Trophoblast cell (in vitro differentiated cells and primary cell): ENCODE measurements around the gene TSR1.

Source experiments
- DNase-seq, 2 donors: peaks; one replicate each; pipeline ENCODE4 v3.0.0-alpha.2; 2016
- H2AFZ ChIP-seq: 2 replicates; pipeline ENCODE4 v1.6.1; 2013; ENCODE audit warnings: low read length, moderate library complexity, mild to moderate bottlenecking; ENCODE audit not compliant: insufficient read depth, poor library complexity
- H2AK5ac ChIP-seq: 2 replicates; pipeline ENCODE4 v1.6.1; 2013; ENCODE audit warnings: mild to moderate bottlenecking, low read length
- H2BK120ac ChIP-seq: 2 replicates; pipeline ENCODE4 v1.6.1; 2013; ENCODE audit warnings: low read length, mild to moderate bottlenecking, moderate library complexity; ENCODE audit not compliant: insufficient read depth, poor library complexity
- H2BK12ac ChIP-seq: 2 replicates; pipeline ENCODE4 v1.6.1; 2013; ENCODE audit warnings: mild to moderate bottlenecking, low read length, moderate library complexity
- H2BK5ac ChIP-seq: 2 replicates; pipeline ENCODE4 v1.6.1; 2013; ENCODE audit warnings: low read length, low read depth, moderate library complexity, mild to moderate bottlenecking; ENCODE audit not compliant: poor library complexity
- H3K14ac ChIP-seq: 2 replicates; pipeline ENCODE4 v1.6.1; 2013; ENCODE audit warnings: mild to moderate bottlenecking, low read length
- H3K18ac ChIP-seq: 2 replicates; pipeline ENCODE4 v1.6.1; 2013; ENCODE audit warnings: mild to moderate bottlenecking, low read length
- H3K23ac ChIP-seq: 2 replicates; pipeline ENCODE4 v1.6.1; 2013; ENCODE audit warnings: low read length
- H3K27ac ChIP-seq: 2 replicates; pipeline ENCODE4 v1.5.1; 2013; ENCODE audit warnings: low read depth, mild to moderate bottlenecking, inconsistent platforms, low read length, moderate library complexity
- H3K27me3 ChIP-seq: 2 replicates; pipeline ENCODE4 v1.6.1; 2013; ENCODE audit warnings: inconsistent platforms, mild to moderate bottlenecking, low read length, moderate library complexity; ENCODE audit not compliant: insufficient read depth
- H3K36me3 ChIP-seq, 2 experiments: 1 replicate in 1 of 2; 2 replicates in 1 of 2; pipeline ENCODE4 v1.6.1; 2013; ENCODE audit warnings: low read length in 2 of 2, mild to moderate bottlenecking in 2 of 2, moderate library complexity in 1 of 2; ENCODE audit not compliant: insufficient read depth in 2 of 2, control insufficient read depth in 1 of 2
- H3K4ac ChIP-seq: 2 replicates; pipeline ENCODE4 v1.6.1; 2013; ENCODE audit warnings: low read depth, mild to moderate bottlenecking, low read length, moderate library complexity
- H3K4me1 ChIP-seq, 2 experiments: 1 replicate in 1 of 2; 2 replicates in 1 of 2; pipeline ENCODE4 v1.6.1; 2013; ENCODE audit warnings: low read length in 2 of 2, mild to moderate bottlenecking in 2 of 2, moderate library complexity in 1 of 2; ENCODE audit not compliant: insufficient read depth in 2 of 2, control insufficient read depth in 1 of 2
- H3K4me2 ChIP-seq: 2 replicates; pipeline ENCODE4 v1.6.1; 2013; ENCODE audit warnings: inconsistent platforms, mild to moderate bottlenecking, low read length, moderate library complexity
- H3K4me3 ChIP-seq: 2 replicates; pipeline ENCODE4 v1.5.1; 2013; ENCODE audit warnings: mild to moderate bottlenecking, low read depth, low read length, inconsistent platforms
- H3K79me1 ChIP-seq: one replicate; pipeline ENCODE4 v1.6.1; 2013; ENCODE audit warnings: low read length
- H3K79me2 ChIP-seq: 2 replicates; pipeline ENCODE4 v1.6.1; 2013; ENCODE audit warnings: low read length, mild to moderate bottlenecking; ENCODE audit not compliant: control insufficient read depth, insufficient read depth, poor library complexity
- H3K9ac ChIP-seq: 2 replicates; pipeline ENCODE4 v1.6.1; 2013; ENCODE audit warnings: mild to moderate bottlenecking, low read length
- H3K9me3 ChIP-seq: 2 replicates; pipeline ENCODE4 v1.6.1; 2013; ENCODE audit warnings: low read depth, mild to moderate bottlenecking, control low read depth, inconsistent platforms, low read length; ENCODE audit not compliant: insufficient read depth
- H4K12ac ChIP-seq: 2 replicates; pipeline ENCODE4 v1.6.1; 2013; ENCODE audit warnings: low read depth, mild to moderate bottlenecking, low read length, moderate library complexity
- H4K8ac ChIP-seq: 2 replicates; pipeline ENCODE4 v1.6.1; 2013; ENCODE audit warnings: low read depth, mild to moderate bottlenecking, low read length, moderate library complexity
- H4K91ac ChIP-seq: one replicate; pipeline ENCODE4 v1.6.1; 2013; ENCODE audit warnings: low read depth, mild to moderate bottlenecking, low read length, moderate library complexity
- WGBS: extraction: QIAGEN DNeasy Blood & Tissue Kit; methylation state at CpG from one replicate; pipeline ENCODE4 v1.1.7; 2013; ENCODE audit warnings: missing lambda C conversion rate; ENCODE audit not compliant: insufficient read length, insufficient coverage; ENCODE audit errors: extremely low coverage; 5-methylcytosine and 5-hydroxymethylcytosine counted together

TSR1 gene

GRCh38 chr17:2279707-2280106 lies 56.5 kb downstream of the TSR1 start:
- Histone ChIP-seq H4K12ac (no peak overlapping the region), H2BK12ac (no peak overlapping the region), H2AFZ (no peak overlapping the region), H3K18ac (no peak overlapping the region), H4K91ac (no peak overlapping the region), H3K36me3 (peaks cover 42 to 44% of the 10 kb centered on the region in 2 experiments), H3K14ac (no peak overlapping the region), H3K79me1 (no peaks in the 10 kb centered on the region), H2AK5ac (no peak overlapping the region), H2BK120ac (no peak overlapping the region), H3K4me1 (no peaks in the 10 kb centered on the region), H3K27ac (no peak overlapping the region), H2BK5ac (no peak overlapping the region), H3K9ac (peak overlapping the region; percentile 24), H3K27me3 (no peaks in the 10 kb centered on the region), H3K4ac (no peak overlapping the region), H3K9me3 (no peaks in the 10 kb centered on the region), H3K4me3 (no peak overlapping the region), H3K79me2 (no peaks in the 10 kb centered on the region), H4K8ac (no peak overlapping the region), H3K4me2 (no peak overlapping the region), H3K23ac (no peak overlapping the region)
- DNase-seq = no peak
- WGBS = no CpG with 5 or more reads among the region's 9 CpGs

DNA sequence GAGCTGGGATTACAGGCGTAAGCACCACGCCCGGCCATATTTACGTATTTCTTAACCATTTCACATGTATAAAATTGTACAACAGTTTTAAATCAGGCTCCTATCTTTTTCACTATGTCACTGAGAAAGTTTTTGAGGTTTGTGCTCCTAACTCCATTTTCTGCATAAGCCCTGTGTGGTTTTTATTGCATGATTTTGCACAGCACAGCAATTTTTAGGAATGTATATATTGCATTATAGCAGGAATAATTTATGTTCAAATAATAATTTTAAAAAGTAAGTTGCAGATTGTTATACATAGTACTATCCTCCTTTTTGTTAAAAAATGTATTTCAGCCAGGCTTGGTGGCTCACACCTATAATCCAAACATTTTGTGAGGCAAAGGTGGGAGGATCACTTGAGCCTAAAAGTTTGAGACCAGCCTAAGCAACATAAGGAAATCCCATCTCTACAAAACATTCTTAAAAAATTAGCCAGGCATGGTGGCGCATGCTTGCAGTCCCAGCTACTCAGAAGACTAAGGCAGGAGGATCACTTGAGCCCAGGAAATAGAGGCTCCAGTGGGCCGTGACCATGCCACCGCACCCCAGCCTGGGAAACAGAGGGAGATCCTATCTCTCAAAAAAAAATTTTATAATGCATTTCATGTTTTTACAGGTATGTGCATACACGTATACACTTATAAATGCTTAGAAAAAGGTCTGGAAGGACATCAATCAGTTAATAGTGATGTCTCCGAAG lies 58.7 kb downstream of the TSR1 start:
- H3K14ac ChIP-seq = no peak overlapping the region
- no peak overlapping the region for H4K91ac ChIP-seq
- no peak overlapping the region for H3K4me2 ChIP-seq
- H2BK120ac ChIP-seq = no peak overlapping the region
- H3K4me1 ChIP-seq = no peaks in the 10 kb centered on the region
- no peak overlapping the region for H4K8ac ChIP-seq
- no peaks in the 10 kb centered on the region for H3K9me3 ChIP-seq
- no peak overlapping the region for H3K23ac ChIP-seq
- no peaks in the 10 kb centered on the region for H3K79me2 ChIP-seq
- no CpG with 5 or more reads among the region's 9 CpGs for WGBS
- H3K4me3 ChIP-seq = no peak overlapping the region
- H2BK5ac ChIP-seq = no peak overlapping the region
- H3K79me1 ChIP-seq = no peaks in the 10 kb centered on the region
- H3K27me3 ChIP-seq = no peaks in the 10 kb centered on the region
- H2BK12ac ChIP-seq = no peak overlapping the region
- no peak for DNase-seq
- H4K12ac ChIP-seq = no peak overlapping the region
- H3K4ac ChIP-seq = no peak overlapping the region
- peaks cover 36 to 38% of the 10 kb centered on the region in 2 experiments for H3K36me3 ChIP-seq
- H3K18ac ChIP-seq = no peak overlapping the region
- no peak overlapping the region for H3K27ac ChIP-seq
- H2AFZ ChIP-seq = no peak overlapping the region
- H3K9ac ChIP-seq = no peak overlapping the region
- no peak overlapping the region for H2AK5ac ChIP-seq

- Histone ChIP-seq H3K27ac (no peak overlapping the region), H3K27me3 (no peaks in the 10 kb centered on the region), H3K36me3 (peaks cover 26 to 32% of the 10 kb centered on the region in 2 experiments), H3K14ac (no peak overlapping the region), H3K4ac (no peak overlapping the region), H2AK5ac (no peak overlapping the region), H3K9me3 (no peaks in the 10 kb centered on the region), H3K9ac (no peak overlapping the region), H3K18ac (no peak overlapping the region), H3K79me2 (no peaks in the 10 kb centered on the region), H3K4me2 (no peak overlapping the region), H2BK120ac (no peak overlapping the region), H3K4me1 (no peaks in the 10 kb centered on the region), H3K23ac (no peak overlapping the region), H3K79me1 (no peaks in the 10 kb centered on the region), H4K91ac (no peak overlapping the region), H2BK5ac (no peak overlapping the region), H2BK12ac (no peak overlapping the region), H2AFZ (no peak overlapping the region), H4K8ac (no peak overlapping the region), H3K4me3 (no peak overlapping the region), H4K12ac (no peak overlapping the region)
- no CpG with 5 or more reads among the region's 1 CpG for WGBS
- no peak for DNase-seq
These were observed 60.5 kb downstream of the TSR1 start for GRCh38 chr17:2275722-2276121.

DNA sequence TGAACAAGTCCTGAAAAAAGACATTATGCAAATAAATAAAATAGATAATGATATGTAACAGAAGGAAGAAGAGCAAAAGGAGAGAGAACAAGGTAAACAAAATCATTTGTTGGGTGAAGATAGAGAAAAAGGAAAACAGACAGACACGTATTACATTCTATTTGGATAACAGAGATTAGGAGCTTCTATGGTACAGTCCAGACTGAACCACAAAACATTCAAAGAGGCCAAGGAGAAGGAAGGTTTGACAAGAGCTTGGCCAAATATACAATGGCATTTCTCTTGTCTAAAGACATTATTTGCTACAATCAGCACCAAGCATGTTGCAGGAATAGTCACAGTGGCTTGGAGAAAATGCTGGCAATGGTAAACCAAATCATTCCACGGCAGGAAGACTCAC lies 61.8 kb downstream of the TSR1 start:
- H3K4me3 ChIP-seq = no peak overlapping the region
- H3K4ac ChIP-seq = no peak overlapping the region
- no peak overlapping the region for H3K23ac ChIP-seq
- H3K27ac ChIP-seq = no peak overlapping the region
- no peak overlapping the region for H2BK120ac ChIP-seq
- WGBS = no CpG with 5 or more reads among the region's 2 CpGs
- no peak overlapping the region for H4K91ac ChIP-seq
- H3K14ac ChIP-seq = no peak overlapping the region
- H3K9ac ChIP-seq = no peak overlapping the region
- no peaks in the 10 kb centered on the region for H3K79me2 ChIP-seq
- no peak overlapping the region for H2BK12ac ChIP-seq
- peaks cover 17 to 25% of the 10 kb centered on the region in 2 experiments for H3K36me3 ChIP-seq
- H4K8ac ChIP-seq = no peak overlapping the region
- H3K4me1 ChIP-seq = no peaks in the 10 kb centered on the region
- no peak for DNase-seq
- H3K79me1 ChIP-seq = no peaks in the 10 kb centered on the region
- no peak overlapping the region for H3K4me2 ChIP-seq
- H2AK5ac ChIP-seq = no peak overlapping the region
- no peak overlapping the region for H4K12ac ChIP-seq
- no peak overlapping the region for H2AFZ ChIP-seq
- H3K18ac ChIP-seq = no peak overlapping the region
- H3K9me3 ChIP-seq = no peaks in the 10 kb centered on the region
- no peaks in the 10 kb centered on the region for H3K27me3 ChIP-seq
- no peak overlapping the region for H2BK5ac ChIP-seq
